ENCODE data around the gene PACS2.
"Not testable (repeated sequence)": the region's sequence is repeated elsewhere in the genome, so short reads cannot be mapped to it uniquely, and the experiment has no call there.

Gene PACS2

GRCh38 chr14:105333613-105334364 lies 19.2 kb downstream of the PACS2 start:
- no peak for DNase-seq

- DNase-seq = no peak
Measured at GRCh38 chr14:105334383-105335230, 20.1 kb downstream of the PACS2 start.

GRCh38 chr14:105335231-105335542 lies 20.6 kb downstream of the PACS2 start:
- not testable (repeated sequence) for DNase-seq

- DNase-seq = no peak
Measured at GRCh38 chr14:105335735-105336476, 21.4 kb downstream of the PACS2 start.

- DNase-seq = no peak
Measured at GRCh38 chr14:105336477-105337287, 22.1 kb downstream of the PACS2 start.

GRCh38 chr14:105337433-105337832 lies 22.9 kb downstream of the PACS2 start:
- no peak for DNase-seq

- DNase-seq = no peak
Measured at GRCh38 chr14:105337966-105338741, 23.6 kb downstream of the PACS2 start.

GRCh38 chr14:105340821-105341733 lies 26.5 kb downstream of the PACS2 start:
- DNase-seq = no peak

- no peak for DNase-seq
Measured at GRCh38 chr14:105343194-105343593, 28.6 kb downstream of the PACS2 start.

GRCh38 chr14:105346200-105346533 lies 31.6 kb downstream of the PACS2 start:
- DNase-seq = no peak

- DNase-seq = no peak
Measured at GRCh38 chr14:105346876-105347586, 32.5 kb downstream of the PACS2 start.

GRCh38 chr14:105347587-105347968 lies 33.0 kb downstream of the PACS2 start:
- no peak for DNase-seq

- no peak for DNase-seq
Measured at GRCh38 chr14:105348169-105348944, 33.8 kb downstream of the PACS2 start.

- no peak for DNase-seq
Measured at GRCh38 chr14:105348945-105349699, 34.6 kb downstream of the PACS2 start.

GRCh38 chr14:105349992-105350391 lies 35.4 kb downstream of the PACS2 start:
- no peak for DNase-seq

GRCh38 chr14:105350450-105351244 lies 36.1 kb downstream of the PACS2 start:
- no peak for DNase-seq

- DNase-seq = no peak
Measured at GRCh38 chr14:105351410-105351809, 36.9 kb downstream of the PACS2 start.
